Thymus (tissue), 11 donors: ENCODE measurements around the gene ZNF69. TPM values are rescaled to one million over a fixed set of nuclear protein-coding genes. Genes with fewer than 3 reads are reported as not detected.
"Not testable (repeated sequence)": the region's sequence is repeated elsewhere in the genome, so short reads cannot be mapped to it uniquely, and the experiment has no call there.

Source experiments
- DNase-seq, 9 donors: peaks; one replicate each; pipeline ENCODE4 v3.0.0-alpha.2; 2013; ENCODE audit warnings: low spot score in 9 of 9, low read depth in 6 of 9, missing footprints in 1 of 9
- H3K27ac ChIP-seq, 2 donors: one replicate each; pipeline ENCODE4 v1.5.1; 2013; ENCODE audit warnings: control low read depth in 1 of 2, low read depth in 1 of 2, low read length in 1 of 2, mild to moderate bottlenecking in 1 of 2, moderate library complexity in 1 of 2
- H3K27me3 ChIP-seq, 2 donors: one replicate each; pipeline ENCODE4 v1.5.1; 2013; ENCODE audit warnings: low read length in 1 of 2; ENCODE audit not compliant: control insufficient read depth in 2 of 2, insufficient read depth in 1 of 2
- H3K36me3 ChIP-seq, 2 donors: one replicate each; pipeline ENCODE4 v1.5.1; 2013; ENCODE audit warnings: low read length in 1 of 2, mild to moderate bottlenecking in 1 of 2, moderate library complexity in 1 of 2; ENCODE audit not compliant: control insufficient read depth in 2 of 2, insufficient read depth in 2 of 2
- H3K4me1 ChIP-seq, 2 donors: one replicate each; pipeline ENCODE4 v1.5.1; 2013; ENCODE audit warnings: low read length in 2 of 2; ENCODE audit not compliant: control insufficient read depth in 2 of 2, insufficient read depth in 2 of 2
- H3K4me3 ChIP-seq, 2 donors: one replicate each; pipeline ENCODE4 v1.5.1; 2013; ENCODE audit warnings: low read length in 2 of 2, control low read depth in 1 of 2, mild to moderate bottlenecking in 1 of 2
- H3K9me3 ChIP-seq, 2 donors: one replicate each; pipeline ENCODE4 v1.5.1; 2013; ENCODE audit warnings: low read length in 1 of 2, mild to moderate bottlenecking in 1 of 2; ENCODE audit not compliant: control insufficient read depth in 2 of 2, insufficient read depth in 1 of 2
- WGBS: extraction: QIAGEN DNeasy Blood & Tissue Kit; methylation state at CpG from one replicate; pipeline ENCODE4 v1.1.7; 2013; 5-methylcytosine and 5-hydroxymethylcytosine counted together
- polyA plus RNA-seq: library from polyadenylated mRNA; stranded (reverse); fragments of 200-250 nt; gene quantifications from one replicate; pipeline ENCODE4 v1.2.3, GENCODE V29; 2013
- total RNA-seq: library from RNA; stranded (reverse); fragments of 120-200 nt; gene quantifications from one replicate; pipeline ENCODE4 v1.2.4, GENCODE V29; 2013
- donor health status: healthy.

Gene ZNF69
- total and polyA plus RNA-seq, 2 donors = 5.1 to 9.4 TPM

- DNase-seq = peak; percentile 30 to 84 (median 69)
- no peak overlapping the region for H3K27ac ChIP-seq
- no peaks in the 10 kb centered on the region for H3K36me3 ChIP-seq
- WGBS = 29% methylated on average over 10 of the region's 10 CpGs
- no peaks in the 10 kb centered on the region for H3K27me3 ChIP-seq
- peaks cover 0 to 17% of the 10 kb centered on the region in 2 donors for H3K9me3 ChIP-seq
- H3K4me1 ChIP-seq = no peaks in the 10 kb centered on the region
- H3K4me3 ChIP-seq = no peak overlapping the region
Measured at GRCh38 chr19:11881151-11881800, 6.3 kb upstream of the ZNF69 start.

- DNase-seq = no peak
- Histone ChIP-seq H3K27me3 (no peaks in the 10 kb centered on the region), H3K27ac (no peak overlapping the region), H3K9me3 (peaks cover 0 to 17% of the 10 kb centered on the region in 2 donors), H3K4me1 (peaks cover 4 to 6% of the 10 kb centered on the region in 2 donors), H3K4me3 (no peak overlapping the region), H3K36me3 (no peaks in the 10 kb centered on the region)
- WGBS = 29% methylated on average over 2 of the region's 2 CpGs
Measured at GRCh38 chr19:11882606-11883005, 5.0 kb upstream of the ZNF69 start.

GRCh38 chr19:11887234-11887610 is 360 bp upstream of the ZNF69 start:
- peak overlapping the region in 1 of 2 donors; percentile 49 for H3K27ac ChIP-seq
- H3K4me1 ChIP-seq = peaks cover 4 to 13% of the 10 kb centered on the region in 2 donors
- no peaks in the 10 kb centered on the region for H3K36me3 ChIP-seq
- no peaks in the 10 kb centered on the region for H3K27me3 ChIP-seq
- peak overlapping the region; percentile 70 to 83 for H3K4me3 ChIP-seq
- WGBS = 32% methylated on average over 7 of the region's 7 CpGs
- DNase-seq = peak in 2 of 9 donors; percentile 11 to 21
- no peaks in the 10 kb centered on the region for H3K9me3 ChIP-seq

- not testable (repeated sequence) for H3K27me3 ChIP-seq, H3K4me3 ChIP-seq, H3K9me3 ChIP-seq, DNase-seq, H3K36me3 ChIP-seq, H3K27ac ChIP-seq
- H3K4me1 ChIP-seq = peaks cover 4 to 13% of the 10 kb centered on the region in 2 donors
- WGBS = 94% methylated on average over 6 of the region's 6 CpGs
Measured at GRCh38 chr19:11889901-11890300, 2.3 kb downstream of the ZNF69 start.

- no peak overlapping the region for H3K27ac ChIP-seq
- 97% methylated on average over 5 of the region's 5 CpGs for WGBS
- no peaks in the 10 kb centered on the region for H3K36me3 ChIP-seq
- peaks cover 4 to 13% of the 10 kb centered on the region in 2 donors for H3K4me1 ChIP-seq
- H3K9me3 ChIP-seq = no peaks in the 10 kb centered on the region
- no peaks in the 10 kb centered on the region for H3K27me3 ChIP-seq
- H3K4me3 ChIP-seq = no peak overlapping the region
- DNase-seq = no peak
Measured at GRCh38 chr19:11890634-11891033, 3.1 kb downstream of the ZNF69 start.

GRCh38 chr19:11894851-11895250 is 7.3 kb downstream of the ZNF69 start:
- H3K36me3 ChIP-seq = no peaks in the 10 kb centered on the region
- WGBS = over 99% methylated on average over 6 of the region's 6 CpGs
- H3K27me3 ChIP-seq = no peaks in the 10 kb centered on the region
- peaks cover 0 to 10% of the 10 kb centered on the region in 2 donors for H3K9me3 ChIP-seq
- no peaks in the 10 kb centered on the region for H3K4me1 ChIP-seq
- no peak for DNase-seq
- H3K27ac ChIP-seq = no peak overlapping the region
- no peak overlapping the region for H3K4me3 ChIP-seq

- peaks cover 14 to 37% of the 10 kb centered on the region in 2 donors for H3K9me3 ChIP-seq
- H3K27ac ChIP-seq = no peak overlapping the region
- H3K4me3 ChIP-seq = no peak overlapping the region
- no peak for DNase-seq
- WGBS = over 99% methylated on average over 3 of the region's 3 CpGs
- H3K36me3 ChIP-seq = peaks cover 12 to 20% of the 10 kb centered on the region in 2 donors
- no peaks in the 10 kb centered on the region for H3K4me1 ChIP-seq
- no peaks in the 10 kb centered on the region for H3K27me3 ChIP-seq
Measured at GRCh38 chr19:11902228-11902627, 14.6 kb downstream of the ZNF69 start.

GRCh38 chr19:11905928-11906327 is 18.3 kb downstream of the ZNF69 start:
- DNase-seq = peak in 1 of 9 donors; percentile 2
- no peaks in the 10 kb centered on the region for H3K4me1 ChIP-seq
- no peak overlapping the region for H3K4me3 ChIP-seq
- no peaks in the 10 kb centered on the region for H3K27me3 ChIP-seq
- H3K36me3 ChIP-seq = peaks cover 12 to 20% of the 10 kb centered on the region in 2 donors
- 98% methylated on average over 3 of the region's 3 CpGs for WGBS
- peaks cover 14 to 30% of the 10 kb centered on the region in 2 donors for H3K9me3 ChIP-seq
- no peak overlapping the region for H3K27ac ChIP-seq

- DNase-seq, H3K27ac ChIP-seq, H3K4me1 ChIP-seq, H3K36me3 ChIP-seq, H3K27me3 ChIP-seq, H3K4me3 ChIP-seq: not testable (repeated sequence)
- 100% methylated on average over 1 of the region's 1 CpG for WGBS
- peaks cover 0 to 15% of the 10 kb centered on the region in 2 donors for H3K9me3 ChIP-seq
Measured at GRCh38 chr19:11911937-11912336, 24.4 kb downstream of the ZNF69 start.
